Measurements from ENCODE around the gene RNF123.
"Not testable (repeated sequence)": the region's sequence is repeated elsewhere in the genome, so short reads cannot be mapped to it uniquely, and the experiment has no call there.

RNF123 gene

DNA sequence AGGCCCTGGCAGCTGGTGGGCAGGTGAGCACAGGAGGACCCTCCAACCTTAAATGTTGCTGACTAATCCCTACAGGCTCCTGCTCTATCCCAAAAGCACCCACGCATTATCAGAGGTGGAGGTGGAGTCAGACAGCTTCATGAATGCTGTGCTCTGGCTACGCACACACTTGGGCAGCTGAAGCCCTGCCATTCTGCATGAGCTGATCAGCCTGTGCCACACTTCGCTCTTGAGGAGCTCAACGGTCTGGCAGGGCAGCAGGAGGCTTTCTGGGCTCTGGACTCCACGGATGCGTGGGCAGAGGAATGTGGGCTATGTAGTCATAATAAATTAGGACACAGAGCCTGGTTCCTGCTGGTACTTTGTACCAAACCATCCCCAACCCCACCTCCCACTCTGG, 6.2 kb upstream of the RNF123 start:
- DNase-seq, result no peak

DNA sequence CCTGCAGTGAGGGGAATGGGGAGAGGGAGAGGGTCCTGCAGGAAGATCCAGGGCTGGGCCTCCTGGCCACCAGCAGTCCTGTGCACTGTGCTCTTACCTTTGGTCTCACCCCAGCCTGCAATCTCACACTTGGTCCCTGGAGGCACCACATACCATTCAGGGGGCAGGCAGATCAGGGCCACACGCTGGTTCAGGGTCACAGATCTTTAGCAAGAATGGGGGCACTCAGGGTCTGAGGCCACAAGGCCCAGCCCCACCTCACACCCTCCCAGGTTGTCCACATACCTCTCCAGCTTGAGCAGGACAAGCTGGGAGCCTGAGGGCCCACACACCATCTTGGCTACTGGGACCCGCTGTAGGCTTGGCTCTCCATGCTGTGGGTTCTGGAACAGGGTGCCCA, 4.9 kb upstream of the RNF123 start:
- not testable (repeated sequence) for DNase-seq

DNA sequence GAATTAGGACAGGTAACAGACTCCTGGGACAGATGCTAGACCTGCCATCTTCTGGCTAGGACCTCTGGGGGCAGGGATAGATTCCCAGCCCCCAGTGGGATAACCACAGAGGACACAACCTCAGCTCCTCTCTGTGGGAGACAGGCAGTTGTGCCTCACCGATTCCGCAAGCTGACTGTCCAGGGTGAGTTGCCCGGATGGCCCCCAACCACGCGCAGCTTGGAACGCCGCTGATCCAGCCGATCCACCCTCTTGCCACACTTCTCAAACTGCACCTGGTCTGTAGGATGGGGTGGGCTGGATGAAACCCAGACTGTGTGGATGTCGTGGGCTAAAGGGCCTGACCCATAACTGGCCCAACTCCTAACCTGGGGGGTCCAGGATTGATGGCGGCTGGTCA, 4.3 kb upstream of the RNF123 start:
- not testable (repeated sequence) for DNase-seq

DNA sequence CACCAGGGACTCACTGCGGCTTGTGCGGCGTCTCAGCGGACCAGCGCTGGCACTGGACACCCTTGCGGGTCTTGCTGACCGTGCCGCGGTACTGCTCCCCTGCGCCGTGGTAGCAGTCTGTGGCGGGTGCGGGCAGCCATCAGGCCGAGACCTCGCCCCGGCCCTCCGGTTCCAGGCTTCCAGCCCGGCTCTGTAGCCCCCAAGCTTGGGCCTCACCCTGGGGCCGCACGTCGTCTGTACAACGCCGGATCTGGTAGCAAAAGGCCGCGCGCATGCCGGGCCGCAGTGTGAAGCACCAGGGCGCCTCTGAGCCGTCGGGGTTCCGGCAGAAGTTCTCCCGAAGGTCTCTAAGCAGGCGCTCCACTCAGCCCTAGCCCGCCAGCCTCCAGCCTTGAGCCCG, 3.5 kb upstream of the RNF123 start:
- not testable (repeated sequence) for DNase-seq

DNA sequence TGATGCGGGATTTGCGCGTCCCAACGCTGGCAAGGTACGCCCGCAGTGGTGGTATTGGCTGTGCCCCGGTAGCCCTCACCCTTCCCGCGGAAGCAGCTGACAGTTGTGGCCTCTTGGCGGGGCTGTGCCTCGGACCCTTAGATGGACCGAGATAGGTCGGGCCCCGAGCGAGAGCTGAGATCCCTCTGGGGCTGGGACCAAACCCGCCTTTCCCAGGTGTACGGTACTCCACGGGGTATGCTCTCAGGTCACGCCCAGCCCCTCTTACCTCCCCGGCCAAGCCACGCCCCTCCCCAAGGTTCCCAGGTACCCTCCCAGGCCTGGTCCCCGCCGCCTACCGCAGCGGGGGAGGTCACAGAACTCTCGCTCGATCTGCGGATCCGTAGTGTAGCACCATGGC, 3.0 kb upstream of the RNF123 start:
- DNase-seq, result peak; percentile 49

DNA sequence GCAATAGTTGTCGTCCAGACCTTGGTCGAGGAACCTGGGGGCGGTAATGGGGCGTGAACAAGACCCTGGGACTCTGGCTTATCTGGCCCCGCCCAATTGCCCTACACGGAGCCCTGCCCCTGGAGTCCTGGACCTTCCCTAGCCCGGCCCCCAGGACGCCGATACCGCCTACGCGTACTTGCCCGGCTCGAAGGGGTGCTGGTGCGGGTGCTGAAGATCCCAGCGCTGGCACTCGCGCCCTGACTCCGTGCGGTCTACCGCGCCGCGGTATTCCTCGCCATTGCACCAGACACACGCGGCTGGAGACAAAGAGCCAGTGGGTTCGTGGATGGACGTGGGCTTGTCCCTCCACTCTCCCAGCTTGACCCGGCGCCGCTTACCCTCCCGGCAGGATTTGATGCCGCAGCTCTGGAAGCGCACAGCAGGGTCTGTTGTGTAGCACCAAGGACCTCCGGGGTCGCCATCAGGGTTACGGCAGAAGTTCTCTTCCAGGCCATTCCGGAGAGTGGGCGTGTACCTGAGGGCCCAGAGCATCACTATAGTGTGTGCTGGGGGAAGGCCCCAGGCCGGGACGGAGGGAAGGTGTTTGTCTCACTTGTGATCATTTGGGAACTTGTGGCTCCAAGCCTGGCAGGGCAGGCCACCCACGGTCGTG, 2.5 kb upstream of the RNF123 start:
- peak; percentile 77 for DNase-seq

DNA sequence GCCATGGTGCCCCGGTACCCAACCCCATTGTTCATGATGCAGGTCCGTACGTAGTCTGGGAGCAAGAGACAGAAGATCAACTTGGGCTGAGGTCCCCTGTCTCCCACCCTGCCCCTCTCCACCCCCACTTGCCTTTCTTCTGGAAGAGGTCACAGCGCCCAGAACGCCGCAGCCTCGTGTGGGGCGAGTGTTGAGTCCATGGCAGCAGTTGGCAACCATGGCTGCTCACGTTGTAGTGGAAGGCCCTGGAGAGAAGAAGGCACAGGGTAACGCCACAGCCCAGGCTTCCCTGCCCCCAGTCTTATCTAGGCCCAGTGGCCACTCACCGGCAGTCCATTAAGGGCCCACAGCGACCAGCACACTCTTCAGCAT, 1.9 kb upstream of the RNF123 start:
- not testable (repeated sequence) for DNase-seq

DNA sequence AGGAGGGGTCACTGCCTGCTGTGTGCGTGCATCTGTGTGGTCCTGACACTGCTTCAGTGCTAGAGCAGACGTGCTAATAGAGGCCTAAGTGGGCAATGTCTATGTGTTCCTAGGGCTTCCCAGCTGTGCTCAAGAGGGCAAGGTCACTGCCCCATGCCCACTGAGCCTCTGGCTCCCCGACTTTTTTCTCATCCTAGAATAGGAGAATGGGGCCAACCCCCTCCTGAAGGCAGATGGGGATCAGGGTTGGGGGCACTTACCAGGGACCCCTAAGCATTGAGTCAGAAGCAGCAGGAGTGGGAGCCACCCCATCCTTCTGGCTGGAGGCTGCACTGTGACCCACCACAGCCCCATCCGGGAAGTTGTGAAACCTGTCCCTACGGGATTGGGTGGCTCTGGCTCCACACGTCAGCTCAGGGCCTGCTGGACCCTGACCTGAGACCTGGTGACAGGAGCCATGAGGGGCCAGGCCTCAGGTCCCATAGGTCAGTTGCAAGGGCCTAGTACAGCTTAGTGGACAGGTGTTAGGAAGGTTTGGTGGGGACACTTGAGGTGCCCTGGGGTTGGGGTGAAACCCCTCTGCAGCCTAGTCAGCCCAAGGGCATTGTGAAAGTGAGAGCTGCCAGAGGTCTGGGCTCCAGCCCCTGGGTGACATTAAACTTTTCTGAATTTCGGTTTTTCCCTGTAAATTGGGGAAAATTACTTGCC, 865 bp upstream of the RNF123 start:
- DNase-seq, result not testable (repeated sequence)

DNA sequence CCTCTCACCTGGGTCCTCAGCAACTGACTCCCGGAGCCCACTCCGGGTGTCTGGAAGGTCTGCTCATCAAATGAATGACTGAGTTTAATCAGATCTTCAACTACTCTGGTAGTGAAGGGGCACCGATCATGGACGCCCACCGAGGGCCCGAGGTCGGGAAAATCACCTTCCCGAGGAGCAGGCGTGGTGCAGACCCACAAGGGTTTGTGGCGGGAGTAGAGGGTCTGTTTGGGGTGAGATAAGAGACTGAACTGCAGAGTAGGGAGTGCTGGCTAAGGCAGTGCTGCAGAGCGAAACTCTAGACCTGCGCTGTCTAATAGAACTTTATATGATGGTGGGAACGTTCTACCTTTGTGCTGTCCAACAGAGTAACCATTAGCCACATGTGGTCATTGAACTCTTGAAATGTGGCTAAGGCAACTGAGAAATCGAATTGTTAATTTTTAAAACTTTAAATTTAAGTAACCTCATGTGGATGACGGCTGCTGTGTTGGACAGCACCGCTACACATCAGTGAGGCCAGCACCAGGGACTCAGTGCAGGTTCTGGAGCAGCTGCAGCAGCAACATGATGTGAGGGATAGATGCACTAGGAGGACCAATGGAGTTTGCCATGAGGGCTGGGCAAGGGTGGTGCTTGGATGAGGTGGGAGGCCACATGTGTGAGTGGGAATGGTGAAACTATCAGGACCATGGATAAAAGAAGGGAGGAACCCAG, 709 bp downstream of the RNF123 start:
- not testable (repeated sequence) for DNase-seq

DNA sequence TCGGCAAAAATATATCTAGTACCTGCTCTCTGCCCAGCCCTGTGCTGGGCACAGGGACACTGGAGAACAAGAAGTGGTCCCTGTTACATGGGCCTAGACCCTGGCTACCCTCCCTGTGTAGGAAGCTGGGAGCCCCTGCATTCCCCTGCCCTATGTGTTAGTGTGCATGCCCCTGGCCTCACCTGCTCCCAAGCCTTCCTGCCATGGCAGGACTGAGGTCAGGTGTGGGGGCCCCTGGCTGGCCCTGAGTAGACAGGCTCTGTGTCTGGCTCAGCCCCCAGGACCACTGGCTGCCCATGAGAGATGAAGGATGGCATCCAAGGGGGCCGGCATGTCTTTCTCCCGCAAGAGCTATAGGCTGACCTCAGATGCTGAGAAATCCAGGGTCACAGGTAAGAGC, 1.5 kb downstream of the RNF123 start:
- not testable (repeated sequence) for DNase-seq

DNA sequence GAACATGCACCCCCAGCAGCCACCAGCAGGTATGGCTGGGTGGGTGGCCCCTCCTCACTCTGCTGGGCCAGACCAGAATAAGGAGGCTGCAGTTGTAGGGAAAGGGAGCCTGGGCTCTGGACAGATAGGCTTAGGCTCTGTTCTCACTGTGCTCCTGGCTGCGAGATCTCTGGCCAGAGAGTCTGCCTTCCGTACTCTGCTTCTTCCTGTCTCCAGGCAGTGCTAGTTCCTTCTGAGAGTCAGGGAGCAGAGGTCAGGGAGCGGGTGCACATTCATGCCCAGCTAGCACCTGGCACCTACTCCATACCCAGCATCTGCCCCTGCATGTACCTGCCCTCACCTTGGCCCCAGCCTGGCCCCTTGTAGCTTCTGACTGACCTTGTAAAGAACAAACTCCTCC, 2.1 kb downstream of the RNF123 start:
- DNase-seq, result not testable (repeated sequence)

DNA sequence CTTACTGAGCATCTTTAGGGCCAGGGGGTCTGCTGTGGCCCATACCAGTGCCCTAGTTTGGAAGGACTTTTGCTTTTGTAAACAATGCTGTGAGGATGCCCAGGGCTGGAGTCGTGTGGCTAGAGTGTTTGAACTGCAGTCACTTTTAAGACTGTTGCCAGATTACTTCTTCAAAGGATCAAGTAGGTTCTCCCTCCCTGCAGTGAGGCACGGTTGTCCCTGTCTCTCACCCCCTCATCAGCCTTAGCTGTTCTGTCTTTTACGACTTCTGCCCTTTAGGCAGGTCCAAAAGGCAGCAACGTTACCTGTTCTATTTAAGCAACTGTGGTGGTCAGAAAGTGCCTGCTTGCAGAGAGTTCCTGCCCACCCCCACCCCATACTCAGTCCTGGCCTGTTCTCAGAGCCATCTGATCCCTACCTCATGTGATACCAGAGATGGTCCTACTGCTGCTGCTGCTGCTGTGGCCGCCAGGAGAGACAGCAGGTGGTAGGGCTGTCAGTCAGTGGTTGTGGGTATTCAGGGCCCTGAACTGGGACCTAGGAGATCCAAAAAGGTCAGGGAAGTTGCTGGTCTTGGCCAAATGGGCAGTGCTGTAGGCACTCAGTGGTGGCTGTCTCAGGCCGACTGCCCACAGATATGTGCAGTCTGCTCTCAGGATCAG, 5.2 kb downstream of the RNF123 start:
- DNase-seq, result not testable (repeated sequence)

DNA sequence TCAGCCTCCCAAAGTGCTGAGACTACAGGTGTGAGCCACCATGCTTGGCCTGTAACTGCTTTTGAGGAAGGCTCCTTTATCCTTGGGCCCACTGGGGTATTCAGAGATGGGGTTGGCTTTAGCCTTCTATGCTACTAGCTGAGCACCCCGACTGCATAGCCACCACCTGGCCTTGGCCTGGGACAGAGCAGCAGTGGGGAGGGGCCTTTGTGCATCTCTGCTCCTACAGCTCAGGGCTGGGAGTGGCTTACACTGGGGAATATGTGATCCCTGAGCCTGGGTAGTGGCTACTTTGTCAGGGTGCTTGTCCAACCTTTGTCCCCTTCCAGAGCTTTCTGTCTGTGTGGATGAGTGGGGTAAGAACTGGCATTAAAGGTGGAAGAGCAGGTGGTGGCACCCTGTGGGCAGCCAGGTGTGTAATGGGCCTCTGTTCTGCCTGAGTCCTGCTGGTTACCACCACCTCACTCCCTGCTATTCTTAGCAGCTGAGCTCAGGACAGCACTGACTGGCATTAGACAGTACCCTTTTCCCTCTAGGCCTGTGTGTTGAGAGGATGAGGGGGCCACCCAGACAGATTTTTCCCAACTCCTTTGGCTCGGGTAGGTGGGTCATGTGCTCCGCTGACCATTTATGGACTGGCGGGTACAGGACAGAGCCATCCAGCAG, 6.1 kb downstream of the RNF123 start:
- DNase-seq, result not testable (repeated sequence)

DNA sequence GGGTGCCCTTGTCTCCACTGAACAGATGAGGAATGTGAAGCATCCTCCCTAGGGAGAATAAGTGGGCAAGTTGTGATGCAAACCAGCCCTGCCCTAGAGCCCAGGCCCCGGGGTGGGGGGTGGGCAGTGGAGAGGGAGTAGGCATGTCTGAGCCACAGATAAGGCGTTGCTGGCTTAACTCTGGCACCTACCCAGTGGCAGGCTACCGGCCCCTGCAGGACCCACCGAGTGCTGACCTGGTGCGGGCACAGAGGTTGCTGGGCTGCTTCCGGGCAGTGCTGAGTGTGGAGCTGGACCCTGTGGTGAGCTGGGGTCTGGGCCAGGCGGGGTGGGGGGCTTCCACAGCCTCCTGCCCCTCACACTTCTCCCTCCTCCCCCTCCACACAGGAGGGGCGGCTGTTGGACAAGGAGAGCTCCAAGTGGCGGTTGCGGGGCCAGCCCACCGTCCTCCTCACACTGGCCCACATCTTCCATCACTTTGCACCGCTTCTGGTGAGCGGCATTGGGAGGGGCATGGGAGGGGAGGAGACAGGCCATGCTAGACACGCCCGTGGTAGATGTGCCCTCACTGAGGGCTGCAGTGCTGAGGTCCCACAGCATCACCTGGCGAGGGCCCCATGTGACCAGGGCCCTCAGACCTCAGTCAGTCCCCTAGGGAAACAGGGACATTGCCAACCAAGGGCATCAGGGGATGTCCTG, 10.1 kb downstream of the RNF123 start:
- DNase-seq, result no peak

DNA sequence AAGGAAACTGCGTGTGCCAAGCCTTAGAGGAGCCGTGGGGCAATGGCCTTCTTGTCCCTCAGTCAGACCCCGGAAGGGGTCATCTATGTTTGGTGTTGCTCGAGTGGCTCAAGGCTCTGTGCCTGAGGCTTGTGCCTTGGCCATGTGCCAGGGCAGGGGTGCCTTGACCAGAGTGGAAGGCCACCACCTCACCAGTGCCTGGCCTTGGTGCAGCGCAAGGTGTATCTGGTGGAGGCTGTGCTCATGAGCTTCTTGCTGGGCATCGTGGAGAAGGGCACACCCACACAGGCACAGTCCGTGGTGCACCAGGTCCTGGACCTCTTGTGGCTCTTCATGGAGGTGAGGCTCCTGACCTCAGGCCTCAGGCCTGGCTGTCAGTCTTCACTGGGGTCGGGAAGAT, 10.7 kb downstream of the RNF123 start:
- no peak for DNase-seq

DNA sequence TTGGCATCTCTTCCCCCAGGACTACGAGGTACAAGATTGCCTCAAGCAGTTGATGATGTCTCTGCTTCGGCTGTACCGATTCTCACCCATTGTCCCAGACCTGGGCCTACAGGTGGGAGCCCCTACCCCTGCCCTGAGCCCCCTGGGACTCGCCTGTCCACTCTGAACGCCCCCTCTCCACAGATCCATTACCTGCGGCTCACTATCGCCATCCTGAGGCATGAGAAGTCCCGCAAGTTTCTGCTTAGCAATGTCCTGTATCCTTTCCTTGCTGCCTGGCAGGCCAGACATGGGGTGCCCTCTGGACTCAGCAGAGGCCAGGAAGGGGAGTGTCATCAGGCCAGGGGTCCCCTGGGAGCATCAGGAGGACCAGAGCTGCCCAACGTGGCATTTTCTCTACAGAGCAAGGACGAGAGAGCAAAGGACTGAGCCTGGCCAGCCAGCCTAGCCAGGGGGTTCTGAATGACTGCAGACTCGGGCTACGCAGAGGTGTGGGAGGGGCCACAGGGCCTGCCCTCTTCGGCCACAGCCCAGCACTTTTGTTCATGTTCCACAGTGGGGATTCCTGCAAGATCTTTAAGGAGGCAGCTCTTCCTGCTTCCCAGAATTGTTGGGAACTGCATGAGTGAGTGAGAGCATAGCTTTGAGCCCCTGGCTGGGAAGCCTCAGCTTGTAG, 11.2 kb downstream of the RNF123 start:
- DNase-seq, result no peak

DNA sequence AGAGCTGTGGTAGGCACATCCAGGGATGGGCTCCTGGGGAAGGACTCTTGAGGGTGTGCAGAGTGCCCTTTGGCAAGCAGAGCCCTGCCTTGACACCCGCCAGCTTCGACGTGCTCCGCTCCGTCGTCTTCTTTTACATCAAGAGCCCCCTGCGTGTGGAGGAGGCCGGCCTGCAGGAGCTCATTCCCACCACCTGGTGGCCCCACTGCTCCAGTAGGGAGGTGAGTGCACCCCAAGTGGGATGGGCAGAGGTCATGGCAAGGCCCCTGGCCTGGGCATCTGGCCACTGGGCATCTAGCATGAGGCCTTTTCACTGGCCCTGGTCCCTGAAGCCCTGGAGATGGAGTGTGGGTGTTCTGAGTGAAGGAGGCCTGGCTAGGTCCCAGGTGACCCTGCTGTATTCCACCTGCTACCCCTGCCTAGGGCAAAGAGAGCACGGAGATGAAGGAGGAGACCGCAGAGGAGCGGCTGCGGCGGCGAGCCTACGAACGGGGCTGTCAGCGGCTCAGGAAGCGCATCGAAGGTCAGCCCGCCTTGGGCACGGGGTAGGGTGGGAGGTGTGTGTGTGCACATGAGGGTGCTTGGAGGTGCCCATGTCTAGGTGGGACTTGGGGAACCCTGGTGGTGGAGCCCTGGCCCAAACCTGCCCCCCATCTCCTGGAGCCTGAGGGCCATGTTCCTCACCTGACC, 12.2 kb downstream of the RNF123 start:
- DNase-seq, result no peak

DNA sequence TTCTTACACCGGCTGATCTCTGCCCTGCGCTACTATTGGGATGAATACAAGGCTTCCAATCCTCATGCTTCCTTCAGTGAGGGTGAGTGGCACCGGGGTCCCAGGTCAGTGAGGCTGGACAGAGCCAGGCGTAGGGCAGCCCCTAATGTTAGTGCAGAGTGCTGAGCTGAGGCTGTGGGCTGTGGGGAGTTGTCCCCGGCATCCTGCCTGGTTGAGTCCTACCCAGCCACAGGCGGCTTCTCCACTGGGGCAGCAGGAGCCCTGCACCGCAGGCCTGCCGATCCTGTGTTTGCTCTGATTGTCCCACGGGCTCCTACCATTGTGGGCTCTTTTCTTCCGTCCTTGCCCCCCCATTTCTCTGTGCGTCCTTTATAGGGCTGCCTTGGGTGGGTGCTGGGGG, 13.3 kb downstream of the RNF123 start:
- no peak for DNase-seq

DNA sequence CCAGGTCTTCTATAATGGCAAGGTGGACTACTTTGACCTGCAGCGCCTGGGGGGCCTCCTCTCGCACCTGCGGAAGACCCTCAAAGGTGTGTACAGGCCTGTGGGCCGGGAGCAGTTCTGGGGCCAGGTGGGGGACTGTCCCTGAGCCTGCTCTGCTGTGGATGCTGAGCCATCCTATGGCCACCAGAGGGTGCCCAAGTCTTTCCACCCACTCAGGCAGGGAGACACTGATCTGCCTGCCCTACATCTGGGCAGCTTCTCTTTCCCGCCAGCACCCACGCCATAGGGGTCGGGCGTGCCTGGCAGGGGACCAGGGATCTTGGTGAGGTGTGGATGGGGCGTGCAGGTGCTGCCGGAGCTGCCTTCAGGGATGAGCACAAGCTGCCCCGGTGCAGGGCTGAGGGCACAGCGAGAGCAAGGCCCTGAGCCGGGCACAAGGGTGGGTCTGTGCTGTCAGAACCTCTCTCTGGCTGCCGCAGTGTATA, 14.1 kb downstream of the RNF123 start:
- peak; percentile 72 for DNase-seq

DNA sequence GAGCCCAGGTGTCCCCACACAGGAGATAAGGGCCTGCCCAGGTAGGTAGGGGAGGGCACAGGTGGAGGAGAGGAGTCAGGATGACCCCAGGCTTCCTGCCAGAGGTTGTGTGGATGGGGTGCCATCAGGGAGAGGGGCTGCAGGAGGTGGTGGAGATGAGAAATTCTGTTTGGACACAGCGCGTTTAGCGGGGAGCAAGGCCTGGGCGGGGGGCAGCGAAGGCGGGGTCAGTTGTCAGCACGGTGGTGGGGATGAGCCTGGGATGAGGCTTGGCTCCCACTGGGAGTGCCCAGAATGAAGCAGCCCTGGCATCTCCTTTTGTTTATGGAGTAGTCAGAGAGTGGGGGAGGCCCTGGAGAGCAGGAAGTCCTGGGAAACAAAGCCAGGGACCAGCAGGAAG, 14.6 kb downstream of the RNF123 start:
- no peak for DNase-seq

DNA sequence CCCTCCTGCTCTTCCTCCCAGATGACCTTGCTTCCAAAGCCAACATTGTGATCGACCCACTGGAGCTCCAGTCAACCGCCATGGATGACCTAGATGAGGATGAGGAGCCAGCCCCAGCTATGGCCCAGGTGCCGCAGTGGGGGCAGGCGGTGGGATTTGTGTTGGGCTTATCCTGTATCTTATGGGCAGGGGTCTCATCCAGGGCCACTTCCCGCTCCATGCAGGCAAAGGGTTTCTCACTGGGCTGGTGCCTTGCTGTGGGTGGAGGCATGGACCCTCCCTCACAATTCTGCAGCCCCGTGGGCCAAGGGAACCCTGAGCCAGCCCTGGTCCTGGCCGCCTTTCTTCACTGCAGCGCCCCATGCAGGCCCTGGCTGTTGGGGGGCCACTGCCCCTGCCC, 15.3 kb downstream of the RNF123 start:
- no peak for DNase-seq

Measured in stimulated activated CD4-positive, alpha-beta T cell treated with anti-CD3 and anti-CD28 coated beads, Interleukin-15, amount 100 ng/mL, for 24 hours (primary cell).